GM10266 (cell line): ENCODE data around the gene ARFRP1.

Experiments
- DNase-seq: peaks from one replicate; pipeline ENCODE4 v3.0.0; 2012; ENCODE audit errors: extremely low spot score
- CTCF ChIP-seq: IDR thresholded peaks from 2 replicates; pipeline ENCODE4 v1.5.1; 2012; ENCODE audit warnings: mild to moderate bottlenecking, low read depth; ENCODE audit not compliant: control insufficient read depth, insufficient read depth; ENCODE audit errors: missing control alignments

Gene ARFRP1

GRCh38 chr20:63689046-63690002, 18.5 kb downstream of the ARFRP1 start:
- TF ChIP-seq CTCF, result no peak
- DNase-seq, result no peak

GRCh38 chr20:63688228-63689045, 19.3 kb downstream of the ARFRP1 start:
- DNase-seq, result no peak
- no peak for TF ChIP-seq CTCF

- no peak for DNase-seq
- TF ChIP-seq CTCF, result no peak
Measured at GRCh38 chr20:63687419-63688178, 20.2 kb downstream of the ARFRP1 start.

GRCh38 chr20:63686492-63687321, 21.1 kb downstream of the ARFRP1 start:
- peak; percentile 56 for DNase-seq

GRCh38 chr20:63686094-63686491, 21.7 kb downstream of the ARFRP1 start:
- no peak for TF ChIP-seq CTCF

More at GRCh38 chr20:63686492-63687321, 21.1 kb downstream of the ARFRP1 start:
- no peak for TF ChIP-seq CTCF

More at GRCh38 chr20:63686094-63686491, 21.7 kb downstream of the ARFRP1 start:
- DNase-seq, result no peak
